Lower leg skin (tissue), 3 donors: ENCODE data around the gene RER1.

Source experiments
- POLR2A ChIP-seq, 2 donors: fragments of 450-650 bp; IDR thresholded peaks; one replicate each; pipeline ENCODE4 v1.6.1; 2016 to 2017; ENCODE audit warnings: antibody characterized with exemption in 2 of 2, mild to moderate bottlenecking in 1 of 2, moderate library complexity in 1 of 2
- TF ChIP-seq, protein P1 (sequence below), 3 donors: fragments of 450-650 bp; IDR thresholded peaks; one replicate each; pipeline ENCODE4 v1.5.1; 2016; ENCODE audit warnings: antibody characterized with exemption in 3 of 3, mild to moderate bottlenecking in 3 of 3, moderate library complexity in 2 of 3

DNA sequence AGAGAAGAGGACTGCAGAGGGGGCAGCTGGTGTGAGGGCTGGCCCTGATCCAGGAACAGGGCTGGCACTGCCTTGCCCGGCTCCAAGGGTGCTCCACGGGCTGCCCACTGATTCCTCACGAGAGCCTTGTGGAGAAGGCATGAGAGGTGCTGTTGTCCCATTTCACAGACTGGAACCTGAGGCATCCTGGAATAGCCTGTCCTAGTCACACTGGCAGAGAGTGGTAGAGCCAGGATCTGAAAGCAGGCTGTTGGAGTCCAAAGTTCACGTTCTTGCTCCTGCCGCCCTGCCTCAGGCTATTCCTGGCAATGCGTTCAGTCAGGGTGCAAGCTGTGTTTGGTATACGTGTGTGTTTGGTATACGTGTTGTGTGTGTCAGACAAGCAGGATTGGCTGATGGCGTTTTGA, 1.8 kb downstream of the RER1 start:
- no peak for TF ChIP-seq POLR2A (IDR thresholded peaks at IDR 0.05)
- TF ChIP-seq, protein P1, sequence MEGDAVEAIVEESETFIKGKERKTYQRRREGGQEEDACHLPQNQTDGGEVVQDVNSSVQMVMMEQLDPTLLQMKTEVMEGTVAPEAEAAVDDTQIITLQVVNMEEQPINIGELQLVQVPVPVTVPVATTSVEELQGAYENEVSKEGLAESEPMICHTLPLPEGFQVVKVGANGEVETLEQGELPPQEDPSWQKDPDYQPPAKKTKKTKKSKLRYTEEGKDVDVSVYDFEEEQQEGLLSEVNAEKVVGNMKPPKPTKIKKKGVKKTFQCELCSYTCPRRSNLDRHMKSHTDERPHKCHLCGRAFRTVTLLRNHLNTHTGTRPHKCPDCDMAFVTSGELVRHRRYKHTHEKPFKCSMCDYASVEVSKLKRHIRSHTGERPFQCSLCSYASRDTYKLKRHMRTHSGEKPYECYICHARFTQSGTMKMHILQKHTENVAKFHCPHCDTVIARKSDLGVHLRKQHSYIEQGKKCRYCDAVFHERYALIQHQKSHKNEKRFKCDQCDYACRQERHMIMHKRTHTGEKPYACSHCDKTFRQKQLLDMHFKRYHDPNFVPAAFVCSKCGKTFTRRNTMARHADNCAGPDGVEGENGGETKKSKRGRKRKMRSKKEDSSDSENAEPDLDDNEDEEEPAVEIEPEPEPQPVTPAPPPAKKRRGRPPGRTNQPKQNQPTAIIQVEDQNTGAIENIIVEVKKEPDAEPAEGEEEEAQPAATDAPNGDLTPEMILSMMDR (IDR thresholded peaks at IDR 0.05): no peak
